Astrocyte of the hippocampus (primary cell): ENCODE results near the gene RGS9BP.
"Not testable (repeated sequence)": the region's sequence is repeated elsewhere in the genome, so short reads cannot be mapped to it uniquely, and the experiment has no call there.

Source experiments
- DNase-seq: peaks from one replicate; pipeline ENCODE4 v3.0.0; 2011; ENCODE audit warnings: low read depth, low spot score

The RGS9BP gene

GRCh38 chr19:32675720-32676185, at the start of gene RGS9BP:
TSS of gene RGS9BP (plus strand) at chr19:32675848. CDS start at chr19:32676264, 416 bp downstream.
- DNase-seq, result peak; percentile 68

- DNase-seq, result no peak
Observed at GRCh38 chr19:32626969-32627368, 48.7 kb upstream of the RGS9BP start.

GRCh38 chr19:32627714-32628270, 47.9 kb upstream of the RGS9BP start:
- DNase-seq, result no peak

GRCh38 chr19:32630338-32630737, 45.3 kb upstream of the RGS9BP start:
- DNase-seq, result no peak

- DNase-seq, result no peak
Observed at GRCh38 chr19:32631381-32631780, 44.3 kb upstream of the RGS9BP start.

- DNase-seq, result no peak
Observed at GRCh38 chr19:32637480-32637879, 38.2 kb upstream of the RGS9BP start.

GRCh38 chr19:32638625-32639024, 37.0 kb upstream of the RGS9BP start:
- DNase-seq, result no peak

- DNase-seq, result no peak
Observed at GRCh38 chr19:32642771-32643170, 32.9 kb upstream of the RGS9BP start.

GRCh38 chr19:32646556-32646955, 29.1 kb upstream of the RGS9BP start:
- no peak for DNase-seq

GRCh38 chr19:32647361-32647760, 28.3 kb upstream of the RGS9BP start:
- DNase-seq, result no peak

- DNase-seq, result no peak
Observed at GRCh38 chr19:32649751-32650150, 25.9 kb upstream of the RGS9BP start.

- no peak for DNase-seq
Observed at GRCh38 chr19:32650671-32651070, 25.0 kb upstream of the RGS9BP start.

GRCh38 chr19:32651729-32652140, 23.9 kb upstream of the RGS9BP start:
- DNase-seq, result peak; percentile 65

- not testable (repeated sequence) for DNase-seq
Observed at GRCh38 chr19:32652331-32652730, 23.3 kb upstream of the RGS9BP start.

GRCh38 chr19:32652894-32653598, 22.6 kb upstream of the RGS9BP start:
- DNase-seq, result peak; percentile 89

- no peak for DNase-seq
Observed at GRCh38 chr19:32653599-32653915, 22.1 kb upstream of the RGS9BP start.

GRCh38 chr19:32656379-32656778, 19.3 kb upstream of the RGS9BP start:
- not testable (repeated sequence) for DNase-seq

GRCh38 chr19:32658075-32658474, 17.6 kb upstream of the RGS9BP start:
- DNase-seq, result no peak

- DNase-seq, result no peak
Observed at GRCh38 chr19:32658527-32658926, 17.1 kb upstream of the RGS9BP start.

GRCh38 chr19:32661318-32661717, 14.3 kb upstream of the RGS9BP start:
- no peak for DNase-seq

GRCh38 chr19:32662186-32662585, 13.5 kb upstream of the RGS9BP start:
- DNase-seq, result peak; percentile 11

GRCh38 chr19:32666084-32666483, 9.6 kb upstream of the RGS9BP start:
- DNase-seq, result no peak

GRCh38 chr19:32669310-32669709, 6.3 kb upstream of the RGS9BP start:
- no peak for DNase-seq
